ENCODE data around the gene ERMN.
"Not testable (repeated sequence)": the region's sequence is repeated elsewhere in the genome, so short reads cannot be mapped to it uniquely, and the experiment has no call there.

Gene ERMN

GRCh38 chr2:157292853-157293252 lies 32.8 kb downstream of the ERMN start:
- no peak for DNase-seq (ENCODE audit: low spot score)

DNA sequence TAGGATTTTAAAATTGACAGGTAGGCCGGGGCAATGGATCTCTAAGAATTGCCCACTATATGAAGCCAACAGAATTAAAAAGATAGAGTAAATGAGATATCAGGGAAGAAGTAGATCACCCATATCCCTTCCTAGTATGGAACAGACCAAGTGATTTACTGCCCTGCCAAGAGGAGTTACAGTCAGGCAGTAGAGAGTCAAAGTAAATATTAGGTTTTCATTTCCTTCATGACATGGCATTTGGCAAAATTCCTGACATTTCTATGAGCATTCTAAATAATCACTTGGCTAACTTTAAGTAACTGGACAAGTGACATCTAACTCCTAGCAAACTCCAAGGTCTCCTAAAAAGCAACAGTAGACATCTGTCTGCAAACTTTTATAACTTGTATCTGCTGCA lies 34.6 kb downstream of the ERMN start:
- no peak for DNase-seq (ENCODE audit: low spot score)

DNA sequence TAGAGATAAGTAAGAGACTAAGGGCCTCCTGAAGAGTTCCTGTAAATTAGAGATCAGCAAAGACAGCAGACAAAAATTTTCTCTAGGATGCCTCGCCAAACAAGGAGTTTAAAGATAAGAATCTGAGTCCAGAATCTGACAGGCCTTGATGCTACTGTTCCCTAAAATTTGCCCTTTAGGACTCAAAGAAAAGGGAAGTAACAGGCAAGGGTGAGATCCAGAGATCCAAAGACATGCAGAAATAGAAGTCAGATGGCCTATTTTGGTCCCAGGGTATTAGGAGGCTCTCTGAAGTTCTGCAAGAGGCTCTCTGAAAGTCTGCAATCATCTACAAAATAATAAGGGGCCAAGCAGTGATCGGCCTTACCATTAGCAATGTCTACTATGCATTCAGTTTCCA lies 35.1 kb downstream of the ERMN start:
- no peak for DNase-seq (ENCODE audit: low spot score)

- no peak for DNase-seq (ENCODE audit: low spot score)
Observed at GRCh38 chr2:157287160-157287559, 38.5 kb downstream of the ERMN start.

- DNase-seq (ENCODE audit: low spot score), result no peak
Observed at GRCh38 chr2:157283468-157283867, 42.2 kb downstream of the ERMN start.

- DNase-seq (ENCODE audit: low spot score), result no peak
Observed at GRCh38 chr2:157281316-157281715, 44.3 kb downstream of the ERMN start.

- DNase-seq (ENCODE audit: low spot score), result not testable (repeated sequence)
Observed at GRCh38 chr2:157279311-157279710, 46.3 kb downstream of the ERMN start.

DNA sequence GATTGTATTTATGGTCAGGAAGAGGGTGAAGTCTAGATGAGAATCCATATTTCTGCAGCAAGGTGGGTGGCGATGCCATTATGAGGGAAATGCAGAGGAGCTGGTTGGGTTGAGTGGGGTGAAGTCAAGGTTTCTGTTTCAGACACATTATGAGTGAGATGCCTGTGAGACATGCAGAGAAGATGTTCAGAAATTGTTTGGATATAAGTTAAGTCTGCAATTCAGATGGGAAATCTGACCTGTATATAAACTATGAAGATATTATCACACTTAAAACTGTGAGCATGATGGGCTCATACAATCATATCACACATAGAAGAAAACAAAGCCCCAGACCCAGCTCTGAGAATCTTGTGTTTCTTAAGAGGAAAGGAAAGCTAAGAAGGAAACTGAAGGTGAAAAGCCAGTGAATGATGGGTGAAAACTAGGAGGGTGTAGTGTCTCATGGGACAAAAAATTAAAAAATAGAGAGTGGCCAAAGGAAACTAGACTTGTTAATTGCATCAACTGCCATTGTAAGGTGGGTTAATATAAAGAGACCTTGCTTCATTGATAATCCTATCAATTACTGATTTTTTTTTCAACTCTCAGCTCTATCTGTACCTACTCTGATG lies 53.9 kb downstream of the ERMN start:
- no peak for DNase-seq (ENCODE audit: low spot score)

GRCh38 chr2:157269922-157270321 lies 55.7 kb downstream of the ERMN start:
- DNase-seq (ENCODE audit: low spot score), result no peak

DNA sequence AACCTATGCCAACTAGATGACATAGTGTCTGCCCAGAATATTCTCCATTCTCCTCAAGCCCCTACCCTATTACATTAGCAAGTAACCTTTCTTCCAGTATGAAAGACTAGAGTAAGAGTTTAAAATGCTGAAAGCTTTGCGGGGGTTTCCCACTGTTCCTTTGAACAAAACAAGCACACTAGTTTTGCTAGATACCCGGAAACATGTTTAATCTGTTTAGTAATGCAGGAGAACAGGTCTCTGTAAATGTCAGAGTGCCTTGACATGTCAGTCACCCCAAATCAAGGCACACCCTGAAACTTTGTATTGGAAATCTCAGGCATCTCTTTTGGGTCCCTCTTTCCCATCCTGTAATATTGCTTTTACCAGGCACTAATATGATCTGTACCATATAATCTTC lies 56.6 kb downstream of the ERMN start:
- DNase-seq (ENCODE audit: low spot score), result no peak
